Measurements from ENCODE around the gene ROR1.

Gene ROR1

GRCh38 chr1:64043288-64043687 lies 269.5 kb downstream of the ROR1 start (continued):
- TF ChIP-seq ZNF2 (tag by site-specific recombination; IDR thresholded peaks at IDR 0.05) (no peak), SCRT2 (tag by site-specific recombination; IDR thresholded peaks at IDR 0.05) (peak; percentile 94), BCL11A (tag by site-specific recombination; IDR thresholded peaks at IDR 0.05; ENCODE audit: low read depth) (no peak)
- TF ChIP-seq, protein P1, sequence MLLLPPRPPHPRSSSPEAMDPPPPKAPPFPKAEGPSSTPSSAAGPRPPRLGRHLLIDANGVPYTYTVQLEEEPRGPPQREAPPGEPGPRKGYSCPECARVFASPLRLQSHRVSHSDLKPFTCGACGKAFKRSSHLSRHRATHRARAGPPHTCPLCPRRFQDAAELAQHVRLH (tag by site-specific recombination; IDR thresholded peaks at IDR 0.05), result 0 out of 2 replicates have a peak, but pooled peaks have one; percentile 35

DNA sequence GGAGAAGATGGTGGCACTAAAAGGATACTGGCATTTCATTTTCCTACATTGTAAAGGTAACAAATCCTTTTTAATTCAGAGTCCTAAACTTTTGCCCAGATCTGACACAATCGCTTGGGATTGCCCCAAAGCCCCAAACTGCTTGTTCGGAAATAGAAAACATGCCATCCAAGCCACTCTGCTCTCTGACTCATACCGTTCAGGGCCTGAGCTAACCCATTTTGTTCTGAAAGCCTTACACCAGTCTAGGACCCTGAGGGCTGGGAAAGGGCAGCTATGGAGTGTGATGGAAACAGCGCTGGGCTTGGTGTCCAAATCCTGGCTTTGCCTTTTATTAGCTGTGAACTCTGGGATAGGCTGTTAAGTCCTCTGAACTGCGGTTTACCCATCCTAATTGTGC lies 270.2 kb downstream of the ROR1 start:
- no peak overlapping the region for H3K4me3 ChIP-seq (ENCODE audit: low read depth, low read length)
- ChIA-PET POLR2A (no interaction called here), CTCF (interaction anchor here (0.6 kb wide), 1 partner anchor 287 kb away, joined by 3 read pairs; no protein-coding TSS in a partner anchor)
- peaks cover 44% of the 10 kb centered on the region for H3K4me1 ChIP-seq (ENCODE audit: control insufficient read depth, insufficient read depth, low read length)
- TF ChIP-seq PRDM2 (tag by site-specific recombination; IDR thresholded peaks at IDR 0.05; ENCODE audit: borderline replicate concordance) (no peak), TRIM28 (IDR thresholded peaks at IDR 0.05; ENCODE audit: borderline replicate concordance, low read length) (no peak), ZBTB26 (tag by site-specific recombination; optimal IDR thresholded peaks at IDR 0.05) (no peak), ZNF37A (tag by site-specific recombination; IDR thresholded peaks at IDR 0.05) (no peak), MEIS1 (CRISPR knock-in tag; IDR thresholded peaks at IDR 0.05; ENCODE audit: borderline replicate concordance) (no peak), ZNF555 (tag by site-specific recombination; conservative IDR thresholded peaks at IDR 0.05) (no peak), ZNF362 (tag by site-specific recombination; IDR thresholded peaks at IDR 0.05) (no peak)
- TF ChIP-seq, protein P2, sequence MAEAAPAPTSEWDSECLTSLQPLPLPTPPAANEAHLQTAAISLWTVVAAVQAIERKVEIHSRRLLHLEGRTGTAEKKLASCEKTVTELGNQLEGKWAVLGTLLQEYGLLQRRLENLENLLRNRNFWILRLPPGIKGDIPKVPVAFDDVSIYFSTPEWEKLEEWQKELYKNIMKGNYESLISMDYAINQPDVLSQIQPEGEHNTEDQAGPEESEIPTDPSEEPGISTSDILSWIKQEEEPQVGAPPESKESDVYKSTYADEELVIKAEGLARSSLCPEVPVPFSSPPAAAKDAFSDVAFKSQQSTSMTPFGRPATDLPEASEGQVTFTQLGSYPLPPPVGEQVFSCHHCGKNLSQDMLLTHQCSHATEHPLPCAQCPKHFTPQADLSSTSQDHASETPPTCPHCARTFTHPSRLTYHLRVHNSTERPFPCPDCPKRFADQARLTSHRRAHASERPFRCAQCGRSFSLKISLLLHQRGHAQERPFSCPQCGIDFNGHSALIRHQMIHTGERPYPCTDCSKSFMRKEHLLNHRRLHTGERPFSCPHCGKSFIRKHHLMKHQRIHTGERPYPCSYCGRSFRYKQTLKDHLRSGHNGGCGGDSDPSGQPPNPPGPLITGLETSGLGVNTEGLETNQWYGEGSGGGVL (tag by site-specific recombination; IDR thresholded peaks at IDR 0.05), result no peak
- no peaks in the 10 kb centered on the region for H3K36me3 ChIP-seq (ENCODE audit: control insufficient read depth in 2 of 2, insufficient read depth in 1 of 2, low read length in 2 of 2)
- H3K9me3 ChIP-seq (ENCODE audit: control insufficient read depth, insufficient read depth, low read depth, low read length), result no peaks in the 10 kb centered on the region
- no peak overlapping the region for H3K27ac ChIP-seq (ENCODE audit: extremely low read depth, low read depth, low read length)

DNA sequence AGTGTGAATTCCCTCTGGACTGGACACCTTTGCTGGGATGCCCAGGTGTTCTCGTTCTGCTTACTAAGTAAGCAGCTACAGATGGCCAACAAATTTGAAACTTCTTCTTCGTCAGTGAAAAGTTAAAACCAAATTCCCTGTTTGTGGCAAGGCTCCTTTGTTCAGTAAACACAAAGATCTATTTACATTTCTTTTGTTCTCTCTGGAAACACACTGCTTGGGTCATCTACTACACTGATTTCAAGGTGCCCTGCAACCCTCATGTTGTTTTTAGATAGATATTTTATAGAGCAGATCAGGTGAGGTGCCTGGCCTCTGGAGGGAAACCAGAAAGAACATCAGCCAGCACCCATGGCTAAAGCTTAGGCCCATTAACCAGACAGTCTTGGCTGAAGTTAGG lies 272.4 kb downstream of the ROR1 start:
- CTCF ChIA-PET, result no interaction called here
- no peaks in the 10 kb centered on the region for H3K36me3 ChIP-seq (ENCODE audit: control insufficient read depth in 2 of 2, insufficient read depth in 1 of 2, low read length in 2 of 2)
- H3K9me3 ChIP-seq (ENCODE audit: control insufficient read depth, insufficient read depth, low read depth, low read length), result no peaks in the 10 kb centered on the region
- POLR2A ChIA-PET, result no interaction called here
- no peak overlapping the region for H3K27ac ChIP-seq (ENCODE audit: extremely low read depth, low read depth, low read length)
- peaks cover 28% of the 10 kb centered on the region for H3K4me1 ChIP-seq (ENCODE audit: control insufficient read depth, insufficient read depth, low read length)
- no peak overlapping the region for H3K4me3 ChIP-seq (ENCODE audit: low read depth, low read length)
- TF ChIP-seq PRDM2 (tag by site-specific recombination; IDR thresholded peaks at IDR 0.05; ENCODE audit: borderline replicate concordance) (no peak), ZNF660 (tag by site-specific recombination; IDR thresholded peaks at IDR 0.05) (no peak), PRDM1 (tag by site-specific recombination; IDR thresholded peaks at IDR 0.05) (no peak), MZF1 (tag by site-specific recombination; IDR thresholded peaks at IDR 0.05; ENCODE audit: borderline replicate concordance) (no peak), ZBTB1 (tag by site-specific recombination; IDR thresholded peaks at IDR 0.05) (no peak), ZNF24 (tag by site-specific recombination; IDR thresholded peaks at IDR 0.05) (no peak)

All from HEK293 (cell line).